GM21367 (cell line): ENCODE measurements around the gene TMEM92.

Experiments used
- ATAC-seq: cut with Tn5 transposase; IDR thresholded peaks from one replicate; pipeline ENCODE4 v1.9.1; 2021; ENCODE audit not compliant: unreplicated experiment

The TMEM92 gene

GRCh38 chr17:50274142-50274896 lies at the start of gene TMEM92:
TSS of gene TMEM92 (plus strand) at chr17:50274466. CDS start at chr17:50274502, 36 bp downstream.
- no peak for ATAC-seq

DNA sequence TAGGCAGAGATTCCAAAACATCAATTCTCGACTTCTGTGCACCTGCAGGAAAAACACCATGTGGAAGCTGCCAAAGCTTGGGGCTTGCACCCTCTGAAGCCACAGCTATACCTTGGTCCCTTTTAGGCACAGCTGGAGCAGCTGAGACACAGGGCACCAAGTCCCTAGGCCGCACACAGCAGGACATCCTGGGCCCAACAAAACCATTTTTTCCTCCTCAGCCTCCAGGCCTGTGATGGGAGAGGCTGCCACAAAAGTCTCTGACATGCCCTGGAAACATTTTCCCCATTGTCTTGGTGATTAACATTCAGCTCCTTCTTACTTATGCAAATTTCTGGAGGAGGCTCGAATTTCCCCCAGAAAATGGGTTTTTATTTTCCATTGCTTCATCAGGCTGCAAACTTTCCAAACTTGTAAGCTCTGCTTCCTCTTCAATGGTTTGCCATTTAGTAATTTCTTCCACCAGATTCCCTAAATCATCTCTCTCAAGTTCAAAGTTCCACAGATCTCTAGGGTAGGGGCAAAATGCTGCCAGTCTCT lies 48.5 kb upstream of the TMEM92 start:
- ATAC-seq: no peak

DNA sequence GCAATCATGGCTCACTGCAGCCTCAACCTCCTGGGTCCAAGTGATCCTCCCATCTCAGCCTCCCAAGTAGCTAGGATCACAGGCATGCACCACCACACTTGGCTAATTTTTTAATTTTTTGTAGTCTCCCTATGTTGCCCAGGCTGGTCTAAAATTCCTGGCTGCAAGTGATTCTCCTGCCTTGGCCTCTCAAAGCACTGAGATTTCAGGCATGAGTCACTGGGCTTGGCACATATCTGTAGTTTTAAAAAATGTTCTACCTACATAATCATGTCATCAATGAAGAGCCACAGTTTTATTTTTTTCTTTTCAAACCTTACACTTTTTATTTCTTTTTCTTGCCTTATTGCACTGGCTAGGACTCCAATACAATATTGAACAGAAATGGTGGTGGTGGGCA lies 39.7 kb upstream of the TMEM92 start:
- no peak for ATAC-seq

DNA sequence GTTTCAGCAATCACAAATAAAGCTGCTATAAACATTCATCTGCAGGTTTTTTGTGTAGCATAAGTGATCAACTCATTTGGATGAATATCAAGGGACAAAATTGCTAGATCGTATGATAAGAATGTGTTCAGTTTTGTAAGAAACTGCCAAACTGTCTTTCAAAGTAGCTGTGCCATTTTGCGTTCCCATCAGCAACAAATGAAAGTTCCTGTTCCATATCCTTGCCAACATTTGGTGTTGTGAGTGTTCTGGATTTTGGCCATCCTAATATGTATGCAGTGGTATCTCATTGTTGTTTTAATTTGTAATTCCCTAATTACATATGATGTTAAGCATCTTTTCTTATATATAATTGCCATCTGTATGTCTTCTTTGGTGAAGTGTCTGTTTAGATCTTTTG lies 36.4 kb upstream of the TMEM92 start:
- no peak for ATAC-seq

GRCh38 chr17:50238601-50239280 lies 35.5 kb upstream of the TMEM92 start:
- ATAC-seq: no peak

- no peak for ATAC-seq
These were observed 34.3 kb upstream of the TMEM92 start for GRCh38 chr17:50239937-50240336.

DNA sequence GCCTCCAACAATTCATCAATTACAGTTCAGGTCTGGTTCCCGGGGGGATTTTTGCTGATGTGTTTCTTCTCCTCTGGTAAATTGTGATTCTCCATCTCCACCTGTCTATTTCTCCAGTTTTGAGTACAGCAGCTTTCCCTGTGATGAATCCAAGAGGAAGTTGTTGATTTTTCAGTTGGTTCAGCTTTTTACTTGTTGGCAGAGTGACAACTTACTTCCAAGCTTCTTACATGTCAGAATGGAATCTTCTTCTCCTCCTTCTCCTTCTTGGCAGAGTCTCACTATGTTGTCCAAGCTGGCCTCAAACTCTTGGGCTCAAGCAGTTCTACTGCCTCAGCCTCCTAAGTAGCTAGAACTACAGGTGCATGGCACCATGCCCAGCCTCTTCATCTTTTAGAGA lies 33.4 kb upstream of the TMEM92 start:
- ATAC-seq: no peak

GRCh38 chr17:50241431-50241830 lies 32.8 kb upstream of the TMEM92 start:
- ATAC-seq: no peak

DNA sequence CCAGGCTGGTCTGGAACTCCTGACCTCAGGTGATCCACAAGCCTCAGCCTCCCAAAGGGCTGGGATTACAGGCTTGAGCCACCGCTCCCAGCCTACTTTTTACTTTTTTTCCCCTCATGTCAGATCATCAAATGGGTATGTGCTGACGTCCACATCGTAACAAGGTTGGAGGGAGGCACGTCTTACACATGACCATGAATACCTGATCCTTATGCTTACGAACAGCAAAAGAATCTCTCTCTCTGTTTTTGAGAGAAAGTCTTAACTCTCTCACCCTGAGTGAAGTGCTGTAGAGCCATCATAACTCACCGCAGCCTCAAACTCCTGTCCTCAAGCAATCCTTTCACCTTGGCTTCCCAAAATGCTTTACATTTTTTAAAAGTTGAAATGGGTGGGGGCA lies 29.5 kb upstream of the TMEM92 start:
- no peak for ATAC-seq

DNA sequence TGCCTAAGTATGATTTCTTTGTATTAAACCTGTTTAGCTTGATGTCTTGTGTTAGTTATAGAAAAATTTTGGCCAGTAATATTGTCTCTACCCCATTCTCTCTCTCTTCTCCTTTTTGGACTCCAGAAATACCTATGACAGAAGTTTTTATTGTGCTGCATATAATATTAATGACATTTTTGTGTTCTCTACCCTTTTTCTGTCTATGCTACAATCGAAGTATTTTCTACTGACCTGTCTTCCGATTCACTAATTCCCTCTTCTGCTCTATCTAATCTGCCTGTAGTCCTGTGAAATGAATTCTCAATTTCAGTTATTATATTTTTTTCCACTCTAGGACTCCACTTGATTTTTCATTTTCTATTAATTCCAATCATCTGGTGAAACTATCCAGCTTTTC lies 26.0 kb upstream of the TMEM92 start:
- no peak for ATAC-seq

DNA sequence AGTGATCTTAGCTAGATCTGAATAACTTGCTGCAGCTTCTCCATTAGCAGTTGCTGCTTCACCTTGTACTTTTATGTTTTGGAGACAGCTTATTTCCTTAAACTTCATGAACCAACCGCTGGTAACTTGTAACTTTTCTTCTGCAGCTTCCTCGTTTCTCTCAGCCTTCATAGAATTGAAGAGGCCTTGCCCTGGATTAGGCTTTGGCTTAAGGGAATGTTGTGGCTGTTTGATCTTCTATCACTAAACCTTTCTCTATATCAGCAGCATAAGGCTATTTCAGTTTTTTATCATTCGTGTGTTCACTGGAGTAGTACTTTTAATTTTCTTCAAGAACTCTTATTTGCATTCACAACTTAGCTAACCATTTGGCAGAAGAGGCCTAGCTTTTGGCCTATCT lies 21.5 kb upstream of the TMEM92 start:
- no peak for ATAC-seq

- no peak for ATAC-seq
These were observed 18.3 kb upstream of the TMEM92 start for GRCh38 chr17:50255766-50256635.

DNA sequence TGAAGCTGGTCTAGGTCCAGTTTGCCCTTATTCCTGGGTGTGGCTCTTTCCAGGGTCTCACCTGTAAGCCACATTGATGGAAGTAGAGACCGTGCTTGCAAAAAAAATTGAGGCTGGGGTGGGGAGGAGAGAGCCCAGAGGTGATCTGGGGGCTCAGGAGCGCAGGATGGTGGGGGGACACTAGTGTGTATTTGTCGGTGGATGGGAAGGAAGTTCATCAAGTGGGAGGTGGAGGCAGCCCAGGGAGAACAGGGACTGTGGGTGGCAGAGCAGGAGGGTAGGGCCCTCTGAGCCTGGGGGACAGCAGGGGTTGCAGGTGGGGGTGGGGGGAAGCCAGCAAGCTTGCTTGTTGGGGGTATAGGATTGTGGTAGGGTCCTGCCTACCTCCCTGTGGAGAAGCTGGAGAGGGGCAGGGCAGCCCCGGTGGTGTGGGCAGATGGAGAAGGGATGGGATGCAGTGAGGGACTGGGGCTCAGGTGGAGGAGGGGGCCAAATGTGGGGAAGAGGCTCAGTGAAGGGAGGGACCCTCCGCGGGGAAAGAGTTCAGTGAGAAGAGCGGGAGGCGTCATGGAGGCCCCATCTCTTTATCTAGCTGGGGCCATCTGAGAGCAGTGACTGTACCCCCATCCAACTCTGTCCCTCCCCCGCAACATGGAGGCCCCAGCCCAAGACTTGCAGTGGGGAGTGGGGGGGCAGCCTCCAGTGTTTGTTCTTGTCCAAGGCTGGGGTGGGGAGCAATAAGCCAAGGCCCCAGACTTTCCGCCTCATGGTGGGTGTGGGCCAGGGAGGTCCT lies 17.2 kb upstream of the TMEM92 start:
- ATAC-seq: no peak

DNA sequence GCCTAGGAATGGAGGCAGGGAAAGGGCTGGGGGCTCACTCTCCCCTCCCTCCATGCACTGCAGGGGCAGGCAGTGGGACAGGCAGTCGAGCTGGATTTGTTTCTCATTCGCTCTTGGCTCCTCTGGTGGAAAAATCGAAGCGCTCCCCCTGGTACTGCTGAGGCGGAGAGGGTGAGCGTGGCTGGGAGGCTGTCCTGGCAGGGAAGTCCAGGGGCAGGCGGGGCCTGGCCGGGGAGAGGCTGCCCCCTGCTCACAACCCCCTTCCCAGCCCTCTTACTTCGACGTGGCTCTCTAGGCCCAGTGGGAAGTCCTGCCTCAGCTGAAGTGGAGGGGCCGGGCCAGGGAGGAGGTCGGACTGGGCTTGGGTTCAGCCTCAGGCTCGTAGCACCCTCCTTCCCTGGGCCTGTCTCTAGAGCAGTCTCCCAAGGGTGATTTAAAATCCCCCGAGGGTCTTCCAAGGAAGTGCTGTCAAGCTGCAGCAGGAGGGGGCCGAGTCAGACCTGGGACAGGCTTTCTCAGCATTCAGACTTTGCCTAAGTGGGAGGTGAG lies 16.5 kb upstream of the TMEM92 start:
- no peak for ATAC-seq

- no peak for ATAC-seq
These were observed 15.4 kb upstream of the TMEM92 start for GRCh38 chr17:50258647-50259476.

GRCh38 chr17:50259477-50260324 lies 14.6 kb upstream of the TMEM92 start:
- no peak for ATAC-seq

GRCh38 chr17:50260501-50260911 lies 13.8 kb upstream of the TMEM92 start:
- ATAC-seq: no peak
